HG03175 (cell line): ENCODE results near the gene ECSIT.
A peak's percentile ranks its signal among the peaks of the same experiment; 100 is the strongest.

ENCODE experiments used
- ATAC-seq: cut with Tn5 transposase; IDR thresholded peaks from one replicate; pipeline ENCODE4 v1.9.1; 2021; ENCODE audit warnings: mild to moderate bottlenecking, moderate library complexity; ENCODE audit not compliant: unreplicated experiment

Gene ECSIT

GRCh38 chr19:11551603-11552235, 22.8 kb upstream of the ECSIT start:
- ATAC-seq, result no peak

GRCh38 chr19:11550265-11550664, 21.3 kb upstream of the ECSIT start:
- no peak for ATAC-seq

GRCh38 chr19:11549386-11549953, 20.5 kb upstream of the ECSIT start:
- no peak for ATAC-seq

- no peak for ATAC-seq
Measured at GRCh38 chr19:11547929-11548700, 19.2 kb upstream of the ECSIT start.

DNA sequence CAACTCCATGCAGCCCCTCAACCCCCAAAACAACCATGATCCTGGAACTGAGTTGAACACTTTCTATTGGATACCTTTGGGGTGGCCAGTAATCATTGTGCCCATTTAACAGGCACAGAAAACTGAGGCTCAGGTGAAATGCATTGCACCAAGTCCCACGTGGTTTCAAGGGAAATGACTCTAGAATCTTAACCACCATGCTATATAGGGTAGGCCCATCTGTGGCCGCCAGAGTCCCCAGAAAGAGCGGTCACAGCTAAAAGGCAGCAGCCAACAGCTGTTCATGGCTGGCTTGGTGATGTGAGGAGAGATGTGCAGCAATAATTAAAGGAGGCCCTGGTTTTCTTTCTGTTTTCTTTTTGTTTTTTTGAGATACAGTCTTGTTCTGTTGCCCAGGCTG, 12.3 kb upstream of the ECSIT start:
- ATAC-seq, result no peak

- no peak for ATAC-seq
Measured at GRCh38 chr19:11540645-11541044, 11.7 kb upstream of the ECSIT start.

DNA sequence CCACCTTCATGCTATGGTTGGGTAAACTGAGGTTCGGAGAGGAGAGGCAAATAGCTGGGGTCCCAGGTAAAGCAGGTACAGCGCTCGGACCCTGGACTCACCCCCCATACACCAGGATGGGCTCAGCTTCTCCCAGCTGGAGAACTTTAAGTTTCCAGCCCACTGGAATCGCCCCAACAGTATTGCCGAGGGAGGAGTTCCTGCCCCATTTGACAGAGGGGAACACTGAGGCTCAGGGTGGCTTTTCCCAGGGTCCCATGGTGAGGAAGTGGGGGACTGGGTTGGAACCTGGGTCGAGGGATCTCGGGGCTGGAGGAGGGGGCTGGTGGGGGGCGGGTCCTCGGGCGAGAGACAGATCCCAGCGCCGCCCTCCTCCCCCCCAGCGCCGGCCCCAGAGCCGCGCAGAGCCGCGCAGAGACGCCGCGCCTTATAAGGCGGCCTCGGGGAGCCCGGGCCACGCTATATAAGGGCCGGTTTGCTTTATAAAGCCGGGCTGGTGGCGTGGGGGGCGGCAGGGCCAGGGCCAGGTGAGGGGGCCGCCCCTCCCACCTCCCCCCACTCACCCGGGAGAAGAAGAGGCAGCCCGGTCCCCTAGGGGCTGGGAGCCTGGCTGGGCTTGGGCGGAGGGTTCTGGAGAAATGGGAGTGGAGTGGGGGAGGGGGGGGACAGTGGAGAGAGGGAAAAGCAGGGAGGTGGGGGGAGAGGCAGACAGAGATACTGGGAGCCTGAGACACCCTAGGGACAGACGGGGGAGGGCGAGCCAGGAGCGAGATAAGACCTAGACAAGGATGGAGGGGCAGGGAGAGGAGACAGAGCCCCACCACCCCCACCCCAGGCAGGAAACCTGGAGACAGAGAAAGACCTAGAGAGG, 10.8 kb upstream of the ECSIT start:
- ATAC-seq, result no peak

- ATAC-seq, result no peak
Measured at GRCh38 chr19:11538232-11539036, 9.5 kb upstream of the ECSIT start, which contains the start of gene CNN1. Gene CNN1, plus strand, starts transcription at chr19:11538851. Its CDS starts 77 bp downstream, at chr19:11538928.

DNA sequence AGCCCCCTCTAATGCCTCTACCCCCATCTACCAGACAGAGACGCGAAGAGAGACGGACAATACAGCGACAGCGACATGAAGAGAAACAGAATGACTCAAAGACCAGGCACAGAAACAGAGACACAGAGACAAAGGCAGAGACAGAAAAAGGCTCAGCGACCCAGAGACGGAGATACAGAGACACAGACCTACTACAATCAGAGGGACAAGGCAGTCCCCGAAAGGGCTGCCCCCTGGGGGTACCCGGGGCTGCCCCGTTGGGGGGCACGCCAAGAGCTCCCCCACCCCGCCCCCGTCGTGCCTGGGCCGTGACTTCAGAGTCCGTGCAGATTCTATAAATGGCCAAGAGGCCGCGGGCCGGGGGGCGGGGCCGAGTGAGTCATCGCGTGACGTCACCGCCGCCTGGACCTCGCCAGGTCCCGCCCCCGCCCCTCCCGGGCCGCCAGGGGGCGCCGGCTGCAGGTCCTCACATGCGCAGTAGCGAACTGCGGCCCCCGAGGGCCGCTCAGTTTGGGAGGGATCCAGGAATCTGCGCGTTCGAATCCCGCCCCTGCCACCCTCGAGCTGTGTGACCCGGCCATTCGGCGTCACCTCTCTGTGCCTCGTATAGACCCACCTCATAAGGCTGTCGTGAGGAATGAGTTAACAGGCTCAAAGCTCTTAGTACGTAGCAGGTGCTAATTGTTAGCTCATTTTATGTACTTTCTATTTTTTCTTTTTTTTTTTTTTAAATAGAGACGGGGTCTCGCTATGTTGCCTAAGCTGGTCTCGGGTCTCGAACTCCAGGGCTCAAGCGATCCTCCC, 7.1 kb upstream of the ECSIT start:
- no peak for ATAC-seq

- no peak for ATAC-seq
Measured at GRCh38 chr19:11534948-11535347, 6.0 kb upstream of the ECSIT start.

GRCh38 chr19:11534538-11534937, 5.6 kb upstream of the ECSIT start:
- ATAC-seq, result no peak

- no peak for ATAC-seq
Measured at GRCh38 chr19:11530432-11530831, 1.5 kb upstream of the ECSIT start.

- no peak for ATAC-seq
Measured at GRCh38 chr19:11519138-11519537, 9.8 kb downstream of the ECSIT start.

DNA sequence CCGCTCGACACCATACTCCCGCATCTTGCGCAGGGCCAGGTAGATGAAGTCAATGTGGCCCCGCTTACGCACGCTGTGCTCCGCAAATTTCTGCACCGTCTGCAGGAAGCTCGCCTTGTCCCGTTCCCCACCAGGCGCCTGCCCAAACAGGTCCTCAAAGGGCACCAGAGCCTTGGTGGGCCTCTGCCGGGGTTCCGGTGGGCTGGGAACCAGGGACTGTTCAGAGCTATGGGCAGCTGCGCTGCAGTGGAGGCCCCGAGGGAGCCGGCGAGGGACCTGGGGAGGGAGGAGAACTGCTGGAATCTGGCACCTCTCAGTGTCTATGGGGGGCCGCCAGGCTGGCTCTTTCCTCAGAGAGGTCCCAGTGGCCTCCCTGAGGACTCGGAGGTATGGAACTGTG, 15.0 kb downstream of the ECSIT start:
- no peak for ATAC-seq

- ATAC-seq, result no peak
Measured at GRCh38 chr19:11510444-11510843, 18.5 kb downstream of the ECSIT start.

- ATAC-seq, result no peak
Measured at GRCh38 chr19:11507370-11508078, 21.4 kb downstream of the ECSIT start.

DNA sequence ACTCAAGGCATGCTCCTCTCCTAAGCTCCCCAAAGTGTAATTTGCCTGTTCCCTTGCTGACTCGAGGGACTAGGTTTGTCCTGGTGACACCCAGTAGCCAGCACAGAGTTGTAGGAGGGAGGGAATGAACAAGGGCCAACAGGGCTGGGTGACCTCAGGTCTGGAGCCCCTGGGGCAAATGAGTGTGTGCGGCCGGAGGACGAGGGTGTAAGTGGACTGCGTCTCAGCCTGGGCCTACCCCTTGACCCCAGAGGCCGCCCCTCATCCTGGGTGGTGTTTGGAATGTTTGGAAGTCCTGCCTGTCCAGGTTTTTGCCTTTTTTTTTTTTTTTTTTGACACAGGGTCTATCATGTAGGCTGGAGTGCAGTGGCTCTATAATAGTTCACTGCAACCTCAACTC, 22.0 kb downstream of the ECSIT start:
- ATAC-seq, result no peak

- ATAC-seq, result peak; percentile 24
Measured at GRCh38 chr19:11506101-11506555, 22.8 kb downstream of the ECSIT start.
